Measurements from ENCODE around the gene CPT1B.
A peak's percentile ranks its signal among the peaks of the same experiment; 100 is the strongest.
"Not testable (repeated sequence)": the region's sequence is repeated elsewhere in the genome, so short reads cannot be mapped to it uniquely, and the experiment has no call there.

The CPT1B gene

GRCh38 chr22:50545522-50546325 lies 32.5 kb downstream of the CPT1B start, which contains the start of gene KLHDC7B:
Gene KLHDC7B, plus strand, starts transcription at chr22:50545899. Its CDS starts 345 bp downstream, at chr22:50546244.
- no peak for DNase-seq (ENCODE audit: low read depth in 2 of 2)

GRCh38 chr22:50544746-50545253 lies 33.4 kb downstream of the CPT1B start:
- no peak for DNase-seq (ENCODE audit: low read depth in 2 of 2)

- DNase-seq (ENCODE audit: low read depth in 2 of 2) = peak; percentile 83 to 86
Observed at GRCh38 chr22:50544078-50544745, 34.0 kb downstream of the CPT1B start.

- no peak for DNase-seq (ENCODE audit: low read depth in 2 of 2)
Observed at GRCh38 chr22:50542416-50542927, 35.8 kb downstream of the CPT1B start.

GRCh38 chr22:50541667-50542026 lies 36.6 kb downstream of the CPT1B start:
- DNase-seq (ENCODE audit: low read depth in 2 of 2) = not testable (repeated sequence)

- DNase-seq (ENCODE audit: low read depth in 2 of 2) = no peak
Observed at GRCh38 chr22:50540381-50540780, 37.8 kb downstream of the CPT1B start.

GRCh38 chr22:50537765-50538164 lies 40.5 kb downstream of the CPT1B start:
- no peak for DNase-seq (ENCODE audit: low read depth in 2 of 2)

- no peak for DNase-seq (ENCODE audit: low read depth in 2 of 2)
Observed at GRCh38 chr22:50536226-50536625, 42.0 kb downstream of the CPT1B start.

GRCh38 chr22:50535113-50535512 lies 43.1 kb downstream of the CPT1B start:
- DNase-seq (ENCODE audit: low read depth in 2 of 2) = no peak

- DNase-seq (ENCODE audit: low read depth in 2 of 2) = not testable (repeated sequence)
Observed at GRCh38 chr22:50533856-50534711, 44.1 kb downstream of the CPT1B start.

- no peak for DNase-seq (ENCODE audit: low read depth in 2 of 2)
Observed at GRCh38 chr22:50532824-50533796, 45.1 kb downstream of the CPT1B start.

- no peak for DNase-seq (ENCODE audit: low read depth in 2 of 2)
Observed at GRCh38 chr22:50531962-50532674, 46.1 kb downstream of the CPT1B start.

GRCh38 chr22:50531546-50531961 lies 46.7 kb downstream of the CPT1B start:
- no peak for DNase-seq (ENCODE audit: low read depth in 2 of 2)

GRCh38 chr22:50530877-50531545 lies 47.2 kb downstream of the CPT1B start:
- peak; percentile 73 to 85 for DNase-seq (ENCODE audit: low read depth in 2 of 2)

GRCh38 chr22:50530580-50530876 lies 47.7 kb downstream of the CPT1B start:
- DNase-seq (ENCODE audit: low read depth in 2 of 2) = no peak

- DNase-seq (ENCODE audit: low read depth in 2 of 2) = peak in 1 of 2 donors; percentile 74
Observed at GRCh38 chr22:50529897-50530579, 48.2 kb downstream of the CPT1B start, which contains the start of gene TYMP. Gene TYMP, minus strand, starts transcription at chr22:50530012. Its CDS starts 303 bp downstream, at chr22:50529709.

- no peak for DNase-seq (ENCODE audit: low read depth in 2 of 2)
Observed at GRCh38 chr22:50529416-50529896, 48.8 kb downstream of the CPT1B start.

GRCh38 chr22:50528682-50529415 lies 49.4 kb downstream of the CPT1B start:
- DNase-seq (ENCODE audit: low read depth in 2 of 2) = no peak

Data from stimulated activated CD8-positive, alpha-beta memory T cell treated with anti-CD3 and anti-CD28 coated beads, Interleukin-2, amount 100 ng/mL, for 48 hours (primary cell).